Smooth muscle cell (in vitro differentiated cells): ENCODE measurements around the gene ATP2B3. TPM values are rescaled to one million over a fixed set of nuclear protein-coding genes. Genes with fewer than 3 reads are reported as not detected.

ENCODE experiments used
- DNase-seq: peaks from one replicate; lab custom pipeline; 2025; ENCODE audit not compliant: unreplicated experiment; lab: John Stamatoyannopoulos, UW
- H2AFZ ChIP-seq: fragments of 200-600 bp; sonication (generic); 2 replicates; pipeline ENCODE4 v1.6.0; 2016; ENCODE audit warnings: antibody characterized with exemption, low read depth, mild to moderate bottlenecking
- H3F3A ChIP-seq: fragments of 200-600 bp; sonication (generic); 2 replicates; pipeline ENCODE4 v1.6.0; 2017; ENCODE audit warnings: antibody characterized with exemption, low read depth
- H3K27ac ChIP-seq: fragments of 200-600 bp; sonication (generic); 2 replicates; pipeline ENCODE4 v1.5.1; 2016; ENCODE audit warnings: low read depth, mild to moderate bottlenecking
- H3K27me3 ChIP-seq: fragments of 200-600 bp; sonication (generic); 2 replicates; pipeline ENCODE4 v1.6.1; 2016; ENCODE audit warnings: low read depth, mild to moderate bottlenecking
- H3K36me3 ChIP-seq: fragments of 200-600 bp; sonication (generic); 2 replicates; pipeline ENCODE4 v1.5.1; 2016; ENCODE audit warnings: low read depth
- H3K4me1 ChIP-seq: fragments of 200-600 bp; sonication (generic); 2 replicates; pipeline ENCODE4 v1.5.1; 2016; ENCODE audit warnings: low read depth
- H3K4me2 ChIP-seq: fragments of 200-600 bp; sonication (generic); 2 replicates; pipeline ENCODE4 v1.6.0; 2016; ENCODE audit warnings: mild to moderate bottlenecking
- H3K4me3 ChIP-seq: fragments of 200-600 bp; sonication (generic); 2 replicates; pipeline ENCODE4 v1.5.1; 2016; ENCODE audit warnings: mild to moderate bottlenecking
- H3K79me2 ChIP-seq: fragments of 200-600 bp; sonication (generic); 2 replicates; pipeline ENCODE4 v1.6.0; 2016; ENCODE audit warnings: low read depth, mild to moderate bottlenecking
- H3K9ac ChIP-seq: fragments of 200-600 bp; sonication (generic); 2 replicates; pipeline ENCODE4 v1.6.0; 2016; ENCODE audit warnings: low read depth
- H3K9me3 ChIP-seq: fragments of 200-600 bp; sonication (generic); replicated peaks from 2 replicates; pipeline ENCODE4 v1.5.1; 2016; ENCODE audit warnings: low read depth
- H4K20me1 ChIP-seq: fragments of 200-600 bp; sonication (generic); 2 replicates; pipeline ENCODE4 v1.6.0; 2016; ENCODE audit warnings: low read depth
- CTCF ChIP-seq: fragments of 200-600 bp; sonication (generic); IDR thresholded peaks from 2 replicates; pipeline ENCODE4 v1.5.1; 2017; ENCODE audit warnings: borderline replicate concordance, mild to moderate bottlenecking, antibody characterized with exemption; ENCODE audit not compliant: insufficient read depth, poor library complexity, severe bottlenecking
- WGBS: methylation state at CpG from one replicate; pipeline ENCODE4 v1.1.7; 2016; ENCODE audit warnings: low lambda C conversion rate; 5-methylcytosine and 5-hydroxymethylcytosine counted together
- polyA plus RNA-seq: library from polyadenylated mRNA; unstranded; fragments of >200 nt; fragmentation: Nextera tagmentation; extraction: Ambion mirVana; gene quantifications from 2 replicates; pipeline ENCODE4 v1.2.1, GENCODE V29; 2016
- total RNA-seq: library from RNA; depleted of rRNA; stranded (reverse); fragments of >200 nt; gene quantifications from 2 replicates; pipeline ENCODE4 v1.2.3, GENCODE V29; 2014

The ATP2B3 gene
- total and polyA plus RNA-seq, 2 experiments from 2014 or later = 0.05 to 0.22 TPM

GRCh38 chrX:153600032-153600373 lies 82.6 kb downstream of the ATP2B3 start:
- Histone ChIP-seq H3K9me3 (no peaks in the 10 kb centered on the region), H3K27ac (no peak overlapping the region), H3K9ac (no peak overlapping the region), H3K27me3 (no peaks in the 10 kb centered on the region), H3K4me3 (peak overlapping the region; percentile 67), H3K79me2 (no peaks in the 10 kb centered on the region), H3K4me1 (no peaks in the 10 kb centered on the region), H3K4me2 (peak overlapping the region; percentile 83), H3K36me3 (no peaks in the 10 kb centered on the region), H4K20me1 (peaks cover 23% of the 10 kb centered on the region), H3F3A (no peaks in the 10 kb centered on the region), H2AFZ (no peak overlapping the region)
- DNase-seq = no peak
- no peak for TF ChIP-seq CTCF
- 38% methylated on average over 2 of the region's 2 CpGs for WGBS

- Histone ChIP-seq H3K27ac (no peak overlapping the region), H3K36me3 (no peaks in the 10 kb centered on the region), H3K9ac (no peak overlapping the region), H3K4me1 (no peaks in the 10 kb centered on the region), H3F3A (no peaks in the 10 kb centered on the region), H3K4me3 (no peak overlapping the region), H3K27me3 (peaks cover under 1% of the 10 kb centered on the region), H3K9me3 (no peaks in the 10 kb centered on the region), H3K79me2 (no peaks in the 10 kb centered on the region), H4K20me1 (peaks cover 20% of the 10 kb centered on the region), H2AFZ (no peak overlapping the region), H3K4me2 (no peak overlapping the region)
- DNase-seq = no peak
- TF ChIP-seq CTCF = no peak
- WGBS = 87% methylated on average over 6 of the region's 7 CpGs
These were observed 83.5 kb downstream of the ATP2B3 start for GRCh38 chrX:153600921-153601320.

GRCh38 chrX:153601511-153602110 lies 84.2 kb downstream of the ATP2B3 start:
- Histone ChIP-seq H3K9ac (no peak overlapping the region), H3F3A (no peaks in the 10 kb centered on the region), H3K4me3 (no peak overlapping the region), H4K20me1 (peaks cover 14% of the 10 kb centered on the region), H3K4me2 (no peak overlapping the region), H3K9me3 (no peaks in the 10 kb centered on the region), H3K4me1 (no peaks in the 10 kb centered on the region), H3K79me2 (no peaks in the 10 kb centered on the region), H2AFZ (no peak overlapping the region), H3K36me3 (no peaks in the 10 kb centered on the region), H3K27me3 (peaks cover 3% of the 10 kb centered on the region), H3K27ac (no peak overlapping the region)
- DNase-seq = no peak
- no peak for TF ChIP-seq CTCF
- 77% methylated on average over 12 of the region's 12 CpGs for WGBS

- peaks cover 5% of the 10 kb centered on the region for H4K20me1 ChIP-seq
- no peaks in the 10 kb centered on the region for H3K36me3 ChIP-seq
- no peak overlapping the region for H3K9ac ChIP-seq
- no peaks in the 10 kb centered on the region for H3K79me2 ChIP-seq
- H3K4me3 ChIP-seq = no peak overlapping the region
- TF ChIP-seq CTCF = no peak
- no peak overlapping the region for H3K4me2 ChIP-seq
- H3K9me3 ChIP-seq = no peaks in the 10 kb centered on the region
- no peak overlapping the region for H2AFZ ChIP-seq
- 85% methylated on average over 3 of the region's 3 CpGs for WGBS
- H3K4me1 ChIP-seq = no peaks in the 10 kb centered on the region
- no peak overlapping the region for H3K27ac ChIP-seq
- H3F3A ChIP-seq = no peaks in the 10 kb centered on the region
- no peak for DNase-seq
- peaks cover 3% of the 10 kb centered on the region for H3K27me3 ChIP-seq
These were observed 85.2 kb downstream of the ATP2B3 start for GRCh38 chrX:153602601-153603000.
